ENCODE measurements around the gene NANOS2. TPM values are rescaled to one million over a fixed set of nuclear protein-coding genes. Genes with fewer than 3 reads are reported as not detected.

The NANOS2 gene
- polyA plus RNA-seq, 3 donors = not detected

DNA sequence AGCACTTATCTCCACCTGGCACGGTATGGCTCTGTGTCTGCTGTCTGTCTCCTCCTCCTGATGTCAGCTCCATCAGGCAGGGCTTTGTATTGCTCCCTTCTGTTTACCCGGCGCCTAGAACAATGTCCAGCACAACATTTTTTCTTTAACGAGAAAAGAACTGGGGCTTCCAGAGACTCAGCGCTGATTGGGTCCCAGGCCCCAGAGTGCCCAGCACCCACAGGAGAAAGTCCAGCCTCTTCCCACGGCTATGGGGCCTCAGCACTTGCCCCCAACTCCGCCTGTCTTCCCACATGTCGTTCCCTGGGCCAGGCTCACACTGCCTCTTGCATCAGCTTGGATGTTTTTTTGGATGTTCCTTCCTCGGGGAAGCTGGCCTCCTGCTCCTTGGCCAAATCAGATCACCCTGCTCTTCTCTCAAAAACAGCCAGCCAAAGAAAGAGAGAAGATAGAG is 19.0 kb downstream of the NANOS2 start:
- H3K27me3 Mint-ChIP-seq (ENCODE audit: low read depth in 3 of 3) = peaks cover 0 to 2% (median 0%) of the 10 kb centered on the region in 3 donors
- intact Hi-C loops (cut with micrococcal nuclease) = no loop called here
- Histone ChIP-seq H4K20me1 (ENCODE audit: insufficient read depth, low read length) (peaks cover 14% of the 10 kb centered on the region), H3K27ac (ENCODE audit: low read depth in 1 of 2, low read length in 2 of 2) (no peak overlapping the region), H3K4me2 (replicated peaks; ENCODE audit: extremely low read depth, low read length, poor library complexity, severe bottlenecking) (no peak overlapping the region), H3K79me2 (ENCODE audit: insufficient read depth, low read length) (no peaks in the 10 kb centered on the region), H3K9me3 (replicated peaks in 1 of 2; ENCODE audit: control insufficient read depth in 1 of 2, insufficient read depth in 1 of 2, low read length in 2 of 2) (no peaks in the 10 kb centered on the region), H3K4me1 (ENCODE audit: control insufficient read depth in 1 of 2, insufficient read depth in 2 of 2, low read length in 2 of 2) (peaks cover 18 to 20% of the 10 kb centered on the region in 2 donors), H3K4me3 (replicated peaks in 1 of 3; ENCODE audit: low read depth in 2 of 3, low read length in 3 of 3) (no peak overlapping the region), H3K27me3 (ENCODE audit: control insufficient read depth in 2 of 2, insufficient read depth in 2 of 2, low read length in 2 of 2) (no peaks in the 10 kb centered on the region), H3K9ac (ENCODE audit: insufficient read depth, low read length, poor library complexity, severe bottlenecking) (no peak overlapping the region), H3K36me3 (replicated peaks in 1 of 2; ENCODE audit: control insufficient read depth in 1 of 2, insufficient read depth in 2 of 2, low read length in 2 of 2) (peaks cover 29 to 54% of the 10 kb centered on the region in 2 donors), H2AFZ (ENCODE audit: insufficient read depth, low read depth, low read length, poor library complexity, severe bottlenecking) (no peak overlapping the region)
- TF ChIP-seq, protein P1, sequence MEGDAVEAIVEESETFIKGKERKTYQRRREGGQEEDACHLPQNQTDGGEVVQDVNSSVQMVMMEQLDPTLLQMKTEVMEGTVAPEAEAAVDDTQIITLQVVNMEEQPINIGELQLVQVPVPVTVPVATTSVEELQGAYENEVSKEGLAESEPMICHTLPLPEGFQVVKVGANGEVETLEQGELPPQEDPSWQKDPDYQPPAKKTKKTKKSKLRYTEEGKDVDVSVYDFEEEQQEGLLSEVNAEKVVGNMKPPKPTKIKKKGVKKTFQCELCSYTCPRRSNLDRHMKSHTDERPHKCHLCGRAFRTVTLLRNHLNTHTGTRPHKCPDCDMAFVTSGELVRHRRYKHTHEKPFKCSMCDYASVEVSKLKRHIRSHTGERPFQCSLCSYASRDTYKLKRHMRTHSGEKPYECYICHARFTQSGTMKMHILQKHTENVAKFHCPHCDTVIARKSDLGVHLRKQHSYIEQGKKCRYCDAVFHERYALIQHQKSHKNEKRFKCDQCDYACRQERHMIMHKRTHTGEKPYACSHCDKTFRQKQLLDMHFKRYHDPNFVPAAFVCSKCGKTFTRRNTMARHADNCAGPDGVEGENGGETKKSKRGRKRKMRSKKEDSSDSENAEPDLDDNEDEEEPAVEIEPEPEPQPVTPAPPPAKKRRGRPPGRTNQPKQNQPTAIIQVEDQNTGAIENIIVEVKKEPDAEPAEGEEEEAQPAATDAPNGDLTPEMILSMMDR (IDR thresholded peaks at IDR 0.05) = no peak
- H3K36me3 Mint-ChIP-seq = peaks cover 34 to 67% of the 10 kb centered on the region in 2 donors
- no peak for DNase-seq
- WGBS (ENCODE audit: insufficient coverage) = 98% methylated on average over 8 of the region's 9 CpGs
- peaks cover 23% of the 10 kb centered on the region for H3K4me1 Mint-ChIP-seq
- no peak overlapping the region for H3K4me3 Mint-ChIP-seq
- peak overlapping the region in 1 of 7 donors; percentile 44 for H3K27ac Mint-ChIP-seq
- no peaks in the 10 kb centered on the region for H3K9me3 Mint-ChIP-seq

DNA sequence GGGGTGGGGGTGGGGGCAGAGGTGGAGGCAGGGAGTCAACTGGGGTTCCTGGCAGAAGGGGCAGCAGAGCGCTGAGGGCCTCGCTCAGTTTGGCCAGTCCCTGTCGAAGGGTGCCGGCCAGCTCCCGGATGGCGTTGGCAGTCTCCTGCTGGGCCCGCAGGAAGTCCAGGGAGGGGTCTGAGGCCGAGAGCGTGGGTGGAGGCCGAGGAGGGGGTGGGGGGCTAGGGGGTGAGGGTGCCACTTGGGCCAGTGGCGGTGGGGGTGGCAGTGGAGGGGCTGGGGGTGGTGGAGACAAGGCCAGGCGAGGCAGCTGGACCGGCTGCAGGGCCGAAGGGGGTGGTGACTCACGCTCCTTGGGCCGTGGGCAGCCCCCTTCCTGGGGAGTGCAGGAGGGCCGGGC is 23.7 kb downstream of the NANOS2 start:
- intact Hi-C loops (cut with micrococcal nuclease) = no loop called here

More for the DNA sequence above, 23.7 kb downstream of the NANOS2 start:
- H3K4me3 Mint-ChIP-seq = no peak overlapping the region
- Histone ChIP-seq H3K4me3 (replicated peaks in 1 of 3; ENCODE audit: low read depth in 2 of 3, low read length in 3 of 3) (no peak overlapping the region), H3K4me2 (replicated peaks; ENCODE audit: extremely low read depth, low read length, poor library complexity, severe bottlenecking) (no peak overlapping the region), H3K4me1 (ENCODE audit: control insufficient read depth in 1 of 2, insufficient read depth in 2 of 2, low read length in 2 of 2) (peaks cover 19% of the 10 kb centered on the region in 2 donors), H3K79me2 (ENCODE audit: insufficient read depth, low read length) (no peaks in the 10 kb centered on the region), H3K27me3 (ENCODE audit: control insufficient read depth in 2 of 2, insufficient read depth in 2 of 2, low read length in 2 of 2) (no peaks in the 10 kb centered on the region), H3K27ac (ENCODE audit: low read depth in 1 of 2, low read length in 2 of 2) (no peak overlapping the region), H3K9ac (ENCODE audit: insufficient read depth, low read length, poor library complexity, severe bottlenecking) (no peak overlapping the region), H3K36me3 (replicated peaks in 1 of 2; ENCODE audit: control insufficient read depth in 1 of 2, insufficient read depth in 2 of 2, low read length in 2 of 2) (peaks cover 15 to 17% of the 10 kb centered on the region in 2 donors), H4K20me1 (ENCODE audit: insufficient read depth, low read length) (peaks cover 4% of the 10 kb centered on the region), H2AFZ (ENCODE audit: insufficient read depth, low read depth, low read length, poor library complexity, severe bottlenecking) (no peak overlapping the region), H3K9me3 (replicated peaks in 1 of 2; ENCODE audit: control insufficient read depth in 1 of 2, insufficient read depth in 1 of 2, low read length in 2 of 2) (no peaks in the 10 kb centered on the region)
- peaks cover 20 to 41% of the 10 kb centered on the region in 2 donors for H3K36me3 Mint-ChIP-seq
- no peak overlapping the region for H3K27ac Mint-ChIP-seq
- no peak for DNase-seq
- peaks cover 16% of the 10 kb centered on the region for H3K4me1 Mint-ChIP-seq
- no peaks in the 10 kb centered on the region for H3K27me3 Mint-ChIP-seq (ENCODE audit: low read depth in 3 of 3)
- 89% methylated on average over 9 of the region's 17 CpGs for WGBS (ENCODE audit: insufficient coverage)
- TF ChIP-seq, protein P1 (IDR thresholded peaks at IDR 0.05) = no peak
- no peaks in the 10 kb centered on the region for H3K9me3 Mint-ChIP-seq
